Transverse colon (tissue), 4 donors: ENCODE data around the gene ZNF273. TPM values are rescaled to one million over a fixed set of nuclear protein-coding genes. Genes with fewer than 3 reads are reported as not detected.

ENCODE experiments used
- DNase-seq: peaks from one replicate; pipeline ENCODE4 v3.0.0-alpha.2; 2019
- H3K27ac ChIP-seq, 4 donors: fragments of 200-600 bp; sonication (generic); 2 replicates each; pipeline ENCODE4 v1.5.1; 2016 to 2018; ENCODE audit warnings: inconsistent platforms in 4 of 4
- H3K27me3 ChIP-seq: fragments of 200-600 bp; sonication (generic); 2 replicates; pipeline ENCODE4 v1.5.1; 2017; ENCODE audit warnings: inconsistent platforms
- H3K36me3 ChIP-seq, 4 donors: fragments of 200-600 bp; sonication (generic); 2 replicates each; pipeline ENCODE4 v1.5.1; 2017 to 2019; ENCODE audit warnings: inconsistent platforms in 4 of 4
- H3K4me1 ChIP-seq, 4 donors: fragments of 200-600 bp; sonication (generic); 2 replicates each; pipeline ENCODE4 v1.5.1; 2017 to 2020; ENCODE audit warnings: inconsistent platforms in 4 of 4
- H3K4me3 ChIP-seq, 4 donors: fragments of 200-600 bp; sonication (generic); 1 replicate in 1 of 4; 2 replicates in 3 of 4; pipeline versions ENCODE4 v1.5.1 to v1.6.1; 2017 to 2019; ENCODE audit warnings: inconsistent platforms in 4 of 4
- H3K9me3 ChIP-seq, 2 donors: fragments of 200-600 bp; sonication (generic); 2 replicates each; pipeline ENCODE4 v1.5.1; 2017 to 2019; ENCODE audit warnings: inconsistent platforms in 2 of 2
- CTCF ChIP-seq, 5 experiments: fragments of 200-600 bp in 3 of 5; fragments of 450-650 bp in 2 of 5; sonication (generic) in 3 of 5; IDR thresholded peaks; 1 replicate in 2 of 5; 2 replicates in 3 of 5; pipeline ENCODE4 v1.5.1; 2016 to 2017; ENCODE audit warnings: antibody characterized with exemption in 5 of 5, inconsistent platforms in 3 of 5, mild to moderate bottlenecking in 2 of 5, moderate library complexity in 1 of 5
- EP300 ChIP-seq: sonication (generic); formaldehyde crosslinking; IDR thresholded peaks from one replicate; pipeline ENCODE4 v1.6.1; 2017; ENCODE audit warnings: antibody characterized with exemption, low read depth
- POLR2A ChIP-seq: fragments of 450-650 bp; IDR thresholded peaks from one replicate; pipeline ENCODE4 v1.6.1; 2016; ENCODE audit warnings: antibody characterized with exemption, mild to moderate bottlenecking, moderate library complexity
- POLR2AphosphoS5 ChIP-seq, 3 donors: sonication (generic); formaldehyde crosslinking; IDR thresholded peaks; one replicate each; pipeline ENCODE4 v1.6.1; 2016; ENCODE audit warnings: antibody characterized with exemption in 3 of 3
- WGBS, 2 donors: methylation state at CpG; one replicate each; pipeline ENCODE4 v1.1.5; 2018; ENCODE audit warnings: low coverage in 1 of 2; 5-methylcytosine and 5-hydroxymethylcytosine counted together
- in situ Hi-C, 4 donors: fragments of 200-750 bp; cut with MboI; loops; one replicate each; pipeline versions ENCODE4 v1.15.0 to v1.15.1; 2017; ENCODE audit warnings: low sequenced_read_pairs in 3 of 4, low pct_ligation_motif_present in 1 of 4, low pct_unique_long_range_greater_than_20kb in 1 of 4
- intact Hi-C: fragments of 100-400 bp; cut with DNase I; formaldehyde crosslinking; loops from one replicate; pipeline ENCODE4 v1.15.1; 2023; ENCODE audit warnings: low total_unique reads
- total RNA-seq, 4 donors: library from RNA; depleted of rRNA; stranded (reverse); fragments of >200 nt; gene quantifications; one replicate each; pipeline ENCODE4 v1.1.0, GENCODE V29; 2016

ZNF273 gene
- total RNA-seq, 4 donors from 2014 or later: 4.1 to 14.9 (median 5.7) TPM

- Histone ChIP-seq H3K27me3 (no peaks in the 10 kb centered on the region), H3K4me3 (no peak overlapping the region), H3K4me1 (peaks cover 0 to 4% (median 0%) of the 10 kb centered on the region in 4 donors), H3K27ac (no peak overlapping the region), H3K9me3 (no peaks in the 10 kb centered on the region), H3K36me3 (no peaks in the 10 kb centered on the region)
- WGBS, 2 donors: 96% methylated on average over 10 of the region's 10 CpGs; no CpG with 5 or more reads in 1 of the 2 donors
- intact Hi-C loops: no loop called here
- no peak for DNase-seq
- in situ Hi-C loops: no loop called here
- TF ChIP-seq EP300 (no peak), POLR2A (no peak), CTCF (IDR thresholded peaks at IDR 0.05) (no peak), POLR2AphosphoS5 (IDR thresholded peaks at IDR 0.05) (no peak)
These were observed 29.9 kb upstream of the ZNF273 start for GRCh38 chr7:64873155-64873500.

- no peak overlapping the region for H3K4me3 ChIP-seq
- in situ Hi-C loops: no loop called here
- DNase-seq: no peak
These were observed 29.6 kb upstream of the ZNF273 start for GRCh38 chr7:64873517-64873916.

GRCh38 chr7:64874114-64874513 lies 29.0 kb upstream of the ZNF273 start:
- peaks cover 0 to 4% (median 0%) of the 10 kb centered on the region in 4 donors for H3K4me1 ChIP-seq
- TF ChIP-seq CTCF (IDR thresholded peaks at IDR 0.05): no peak
- TF ChIP-seq EP300: no peak
- no peak for TF ChIP-seq POLR2AphosphoS5 (IDR thresholded peaks at IDR 0.05)
- no peak for TF ChIP-seq POLR2A
- DNase-seq: no peak

More at GRCh38 chr7:64873517-64873916, 29.6 kb upstream of the ZNF273 start:
- Histone ChIP-seq H3K9me3 (no peaks in the 10 kb centered on the region), H3K36me3 (no peaks in the 10 kb centered on the region), H3K27me3 (no peaks in the 10 kb centered on the region), H3K4me1 (peaks cover 0 to 4% (median 0%) of the 10 kb centered on the region in 4 donors), H3K27ac (no peak overlapping the region)
- WGBS, 2 donors: 62 to 70% methylated on average over 2 to 5 of the region's 5 CpGs
- no peak for TF ChIP-seq CTCF (IDR thresholded peaks at IDR 0.05)
- no peak for TF ChIP-seq EP300
- TF ChIP-seq POLR2A: no peak
- TF ChIP-seq POLR2AphosphoS5 (IDR thresholded peaks at IDR 0.05): no peak
- intact Hi-C loops: no loop called here

GRCh38 chr7:64874562-64875250 lies 28.4 kb upstream of the ZNF273 start:
- Histone ChIP-seq H3K27ac (no peak overlapping the region), H3K4me1 (peaks cover 0 to 4% (median 0%) of the 10 kb centered on the region in 4 donors), H3K36me3 (no peaks in the 10 kb centered on the region), H3K27me3 (no peaks in the 10 kb centered on the region), H3K4me3 (no peak overlapping the region), H3K9me3 (no peaks in the 10 kb centered on the region)
- intact Hi-C loops (no loop called here), in situ Hi-C loops (loop anchor here in 1 of 4 donors (25.0 kb wide), 1 partner anchor 87 kb away; the partner anchor contains the start of gene ZNF138)
- 78 to 90% methylated on average over 8 to 22 of the region's 23 CpGs for WGBS, 2 donors
- DNase-seq: no peak
- TF ChIP-seq POLR2A (no peak), CTCF (IDR thresholded peaks at IDR 0.05) (no peak), POLR2AphosphoS5 (IDR thresholded peaks at IDR 0.05) (no peak), EP300 (no peak)

More at GRCh38 chr7:64874114-64874513, 29.0 kb upstream of the ZNF273 start:
- H3K4me3 ChIP-seq: no peak overlapping the region
- H3K27ac ChIP-seq: no peak overlapping the region
- no peaks in the 10 kb centered on the region for H3K27me3 ChIP-seq
- no peaks in the 10 kb centered on the region for H3K9me3 ChIP-seq
- WGBS, 2 donors: 65 to 74% methylated on average over 6 to 10 of the region's 10 CpGs
- no peaks in the 10 kb centered on the region for H3K36me3 ChIP-seq
- intact Hi-C loops: no loop called here
- in situ Hi-C loops: no loop called here
